AG09309 (cell line): ENCODE data around the gene ERI3.

Source experiments
- DNase-seq: peaks from one replicate; pipeline ENCODE4 v3.0.0-alpha.2; 2010; ENCODE audit warnings: low read depth
- H3K4me3 ChIP-seq: 2 replicates; pipeline ENCODE4 v1.5.1; 2011; ENCODE audit warnings: mild to moderate bottlenecking, low read depth, low read length, moderate library complexity; ENCODE audit not compliant: control insufficient read depth
- CTCF ChIP-seq: IDR thresholded peaks from 2 replicates; pipeline ENCODE4 v1.5.1; 2011; ENCODE audit warnings: mild to moderate bottlenecking, low read depth, low read length, inconsistent platforms; ENCODE audit not compliant: insufficient read depth, control insufficient read depth; ENCODE audit errors: missing control alignments

ERI3 gene

DNA sequence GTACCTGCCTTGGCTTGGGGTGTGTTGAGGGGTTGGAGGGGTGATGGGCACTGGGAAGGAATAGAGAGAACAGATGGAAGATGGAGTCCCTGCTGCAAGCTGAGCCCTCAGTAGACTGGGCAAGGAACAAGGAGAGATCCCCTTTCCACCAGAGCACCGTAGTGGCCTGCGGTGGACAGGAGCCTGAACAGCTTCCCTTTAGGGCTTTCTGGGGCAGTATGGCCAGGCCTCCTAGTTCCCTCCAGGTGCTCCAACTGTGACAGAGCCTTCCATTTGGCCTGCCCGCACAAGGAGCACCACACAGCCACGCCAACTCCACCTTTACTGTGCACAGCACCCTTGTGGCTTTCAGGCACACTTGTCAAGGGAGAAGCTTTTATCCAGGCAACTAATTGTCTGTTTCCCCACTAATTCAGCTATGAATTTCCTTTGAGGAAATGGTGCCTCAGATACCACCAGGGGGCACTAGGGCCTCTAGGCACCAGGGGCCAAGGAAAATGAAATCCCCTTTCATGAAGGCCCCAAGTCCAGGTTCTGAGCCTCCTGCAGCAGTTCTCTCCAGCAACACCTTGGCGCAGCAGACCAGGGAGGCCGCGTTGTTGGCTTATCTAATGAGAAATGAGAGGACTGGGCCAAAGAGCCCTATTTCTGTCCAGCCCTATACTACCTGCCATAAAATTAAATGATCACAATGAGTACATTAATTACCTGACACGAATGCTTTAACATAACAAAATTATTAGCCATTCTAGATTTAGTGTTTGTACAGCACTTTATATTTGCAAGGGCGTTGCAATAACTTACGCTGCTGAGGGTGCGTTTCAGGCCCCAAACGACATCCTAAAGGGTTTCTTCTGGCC lies 23.1 kb upstream of the ERI3 start:
- peak; percentile 14 for DNase-seq
- H3K4me3 ChIP-seq, result no peak overlapping the region
- TF ChIP-seq CTCF, result peak; percentile 84

- no peak for DNase-seq
- no peak overlapping the region for H3K4me3 ChIP-seq
- TF ChIP-seq CTCF, result no peak
Observed at GRCh38 chr1:44375547-44375946, 20.5 kb upstream of the ERI3 start.

DNA sequence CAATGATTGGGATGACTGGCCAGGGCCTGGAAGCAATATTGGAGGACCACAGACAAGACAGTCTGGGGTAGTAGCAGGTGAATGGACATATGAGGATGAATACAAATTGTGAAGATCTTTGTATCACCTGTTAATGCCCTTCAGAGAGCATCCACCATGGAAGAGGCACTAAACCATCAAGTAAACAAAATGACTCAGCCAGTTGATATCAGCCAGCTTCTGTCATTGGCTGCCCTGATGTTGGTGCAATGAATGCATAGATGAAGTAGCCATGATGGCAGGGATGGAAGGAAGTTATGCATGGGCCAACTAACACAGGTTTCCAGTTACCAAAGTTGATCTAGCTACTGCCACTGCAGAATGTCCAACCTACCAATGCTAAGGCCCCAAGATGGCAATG lies 16.1 kb upstream of the ERI3 start:
- no peak for TF ChIP-seq CTCF
- no peak for DNase-seq
- H3K4me3 ChIP-seq, result no peak overlapping the region

DNA sequence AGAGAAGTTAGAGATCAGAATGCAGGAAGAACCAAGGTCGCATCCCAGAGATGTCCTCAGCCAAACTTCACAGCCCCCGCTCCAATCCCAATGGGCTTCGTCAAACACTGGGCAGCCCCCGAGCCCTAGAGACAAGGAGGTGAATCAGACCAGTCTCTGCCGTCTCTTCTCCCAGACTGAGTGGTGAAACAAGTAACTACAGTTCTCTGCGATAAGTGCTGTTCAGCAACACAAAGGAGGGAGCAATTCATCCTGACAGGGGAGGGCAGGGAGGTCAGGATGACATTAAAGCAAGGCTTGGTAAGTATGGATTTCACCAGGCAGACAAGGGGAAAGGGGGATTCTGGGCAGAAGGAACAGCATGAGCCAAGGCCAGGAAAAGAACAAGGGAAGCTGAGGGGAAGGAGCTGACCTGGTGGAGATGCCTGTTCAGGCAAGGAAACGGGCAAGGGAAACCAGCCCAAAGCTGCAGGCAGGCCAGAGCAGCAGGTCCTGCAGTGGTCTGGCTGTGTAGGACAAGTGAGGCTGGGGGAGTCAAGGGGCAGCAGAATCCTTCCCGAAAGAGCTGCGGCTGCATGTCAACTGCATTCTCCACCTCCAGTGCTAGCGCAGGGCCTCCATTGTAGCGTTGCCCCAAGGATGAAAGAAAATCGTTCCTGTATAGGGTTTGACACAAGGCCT lies 13.6 kb upstream of the ERI3 start:
- TF ChIP-seq CTCF, result no peak

GRCh38 chr1:44367944-44368343 lies 12.9 kb upstream of the ERI3 start:
- DNase-seq, result no peak
- no peak overlapping the region for H3K4me3 ChIP-seq
- TF ChIP-seq CTCF, result no peak

More for the DNA sequence above, 13.6 kb upstream of the ERI3 start:
- no peak overlapping the region for H3K4me3 ChIP-seq
- no peak for DNase-seq

DNA sequence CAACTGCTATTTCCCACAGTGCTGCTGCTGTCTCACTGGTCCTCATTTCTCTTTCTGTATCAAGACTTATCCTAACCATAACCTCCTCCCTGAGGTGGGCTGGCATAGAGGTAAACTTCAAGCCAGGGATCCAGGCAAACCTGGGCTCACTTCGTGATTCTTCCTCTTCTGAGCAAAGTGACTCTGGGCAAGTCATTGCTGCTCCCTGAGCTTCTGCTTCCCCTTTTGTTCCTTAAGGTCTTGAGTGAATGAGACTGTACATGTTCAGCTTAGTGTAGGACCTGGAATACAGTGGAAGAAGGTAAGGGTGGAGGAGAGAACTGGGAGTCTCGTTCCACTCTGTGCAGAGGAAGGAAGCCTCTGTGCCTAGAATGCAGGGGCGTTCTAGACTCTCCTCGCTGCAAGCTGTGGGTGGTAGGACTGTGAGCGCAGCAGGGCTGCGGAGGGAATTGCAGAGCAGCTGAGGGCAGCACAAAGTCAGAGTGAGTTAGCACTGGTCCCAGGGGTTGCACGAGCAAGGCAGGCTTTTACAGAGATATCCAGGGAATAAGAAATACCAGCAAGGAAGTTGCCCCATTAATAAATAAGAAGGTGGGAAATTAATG lies 11.4 kb upstream of the ERI3 start:
- no peak for TF ChIP-seq CTCF
- DNase-seq, result no peak
- no peak overlapping the region for H3K4me3 ChIP-seq
